Kidney (tissue), 14 donors: ENCODE measurements around the gene TCF15. TPM values are rescaled to one million over a fixed set of nuclear protein-coding genes. Genes with fewer than 3 reads are reported as not detected.
A peak's percentile ranks its signal among the peaks of the same experiment; 100 is the strongest.

Experiments used
- DNase-seq, 5 donors: peaks; one replicate each; pipeline ENCODE4 v3.0.0-alpha.2; 2013 to 2020
- FAIRE-seq: peaks from 2 replicates; lab custom pipeline; 2012; peaks lifted over from hg19 to GRCh38; lab: Jason Lieb, UNC
- H3K27ac ChIP-seq, 2 donors: one replicate each; pipeline ENCODE4 v1.7.0; 2013; ENCODE audit warnings: low read depth in 2 of 2, low read length in 2 of 2, inconsistent platforms in 1 of 2
- H3K27me3 ChIP-seq: one replicate; pipeline ENCODE4 v1.7.1; 2013; ENCODE audit warnings: low read length, inconsistent platforms; ENCODE audit not compliant: control insufficient read depth, insufficient read depth
- H3K36me3 ChIP-seq, 3 donors: one replicate each; pipeline versions ENCODE4 v1.7.0 to v1.7.1; 2013; ENCODE audit warnings: low read length in 3 of 3, control low read depth in 1 of 3, inconsistent platforms in 1 of 3; ENCODE audit not compliant: insufficient read depth in 3 of 3, control insufficient read depth in 2 of 3
- H3K4me1 ChIP-seq, 3 donors: one replicate each; pipeline versions ENCODE4 v1.7.0 to v1.7.1; 2013; ENCODE audit warnings: low read length in 3 of 3, inconsistent platforms in 1 of 3, low read depth in 1 of 3; ENCODE audit not compliant: control insufficient read depth in 2 of 3, insufficient read depth in 2 of 3
- H3K4me3 ChIP-seq, 3 donors: one replicate each; pipeline versions ENCODE4 v1.7.0 to v1.8.1; 2013; ENCODE audit warnings: low read length in 3 of 3, control low read depth in 1 of 3, inconsistent platforms in 1 of 3
- H3K9ac ChIP-seq, 3 donors: one replicate each; pipeline versions ENCODE4 v1.7.0 to v1.7.1; 2013; ENCODE audit warnings: low read length in 3 of 3, control low read depth in 1 of 3, inconsistent platforms in 1 of 3
- H3K9me3 ChIP-seq, 3 donors: one replicate each; pipeline versions ENCODE4 v1.7.0 to v1.7.1; 2013; ENCODE audit warnings: low read length in 3 of 3, control low read depth in 1 of 3, inconsistent platforms in 1 of 3; ENCODE audit not compliant: control insufficient read depth in 2 of 3, insufficient read depth in 1 of 3
- intact Hi-C: fragments of 100-400 bp; cut with DNase I; formaldehyde crosslinking; loops from one replicate; pipeline ENCODE4 v1.11.1; 2022
- polyA plus RNA-seq: library from polyadenylated mRNA; stranded (reverse); fragments of 350-450 nt; fragmentation: Illumina TruSeq; extraction: RNeasy Lipid Tissue Mini Kit (QIAGEN cat#74804); gene quantifications from one replicate; pipeline ENCODE4 v1.2.3, GENCODE V29; 2014; ENCODE audit warnings: low read depth, low replicate concordance; ENCODE audit not compliant: insufficient read depth
- total RNA-seq: library from RNA; stranded (reverse); fragmentation: NEBNext Ultra II Directional; extraction: Animal tissue kit (Norgen Biotek cat#: 25700); gene quantifications from one replicate; pipeline ENCODE4 v1.2.1, GENCODE V29; 2021
- TF ChIP-seq, protein P1 (sequence below): IDR thresholded peaks from 3 replicates; pipeline ENCODE4 v1.5.1; 2012; ENCODE audit warnings: mild to moderate bottlenecking, moderate library complexity, borderline replicate concordance; ENCODE audit not compliant: insufficient read depth; ENCODE audit errors: extremely low read depth
- donor health status: control.
- donor health status: control.
- donor health status: control.
- donor health status: control.
- donor health status: control.
- donor health status: DM: yes; HTN: yes; CAD: no.
- donor health status: Normal renal cell carcinoma (clear cell type).

TCF15 gene
- total and polyA plus RNA-seq, 2 donors from 2014 or later, result 0.63 to 1.6 TPM

DNA sequence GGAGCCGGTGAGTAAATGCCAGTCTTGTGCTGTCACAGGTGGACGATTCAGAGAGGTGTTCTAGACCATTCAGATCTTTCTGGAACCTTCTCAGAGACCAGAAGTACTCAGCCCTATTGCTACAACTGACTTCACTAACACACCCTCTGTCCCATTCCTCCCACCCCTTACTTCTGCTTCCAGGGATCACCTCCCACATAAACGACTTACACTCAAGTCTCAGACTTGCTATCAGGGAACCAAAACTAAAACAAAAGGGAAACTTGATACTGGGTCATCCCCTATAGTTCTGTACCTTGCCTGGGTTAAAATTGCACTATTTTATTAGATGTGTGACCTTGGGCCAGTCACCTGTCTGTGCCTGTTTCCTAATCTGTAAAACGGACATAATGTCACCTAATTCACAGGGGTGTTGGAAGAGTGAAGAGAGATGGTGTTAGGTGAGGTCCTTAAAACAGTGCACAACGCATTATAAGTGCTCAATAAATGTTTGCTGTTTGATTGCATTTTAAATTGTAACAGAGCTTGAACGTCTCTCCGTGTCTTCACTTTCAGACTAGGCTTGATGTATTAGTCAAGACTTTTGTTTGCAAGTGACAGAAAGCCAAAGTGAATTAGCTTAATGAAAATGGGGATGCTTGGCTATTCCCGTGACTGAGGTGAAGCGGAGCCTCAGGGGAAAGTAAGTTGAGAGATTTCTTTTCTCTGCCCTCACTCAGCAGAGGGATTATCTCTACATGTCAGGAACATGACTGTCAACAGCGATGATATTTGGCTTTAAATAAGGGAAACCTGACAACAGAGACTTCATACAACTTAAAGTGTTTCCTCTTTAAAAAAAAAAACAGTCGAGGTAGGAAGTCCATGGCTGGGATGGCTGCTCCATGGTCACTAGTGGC, 45.9 kb upstream of the TCF15 start:
- peaks cover 0 to 15% (median 6%) of the 10 kb centered on the region in 3 donors for H3K4me1 ChIP-seq
- intact Hi-C loops, result no loop called here
- TF ChIP-seq, protein P1, sequence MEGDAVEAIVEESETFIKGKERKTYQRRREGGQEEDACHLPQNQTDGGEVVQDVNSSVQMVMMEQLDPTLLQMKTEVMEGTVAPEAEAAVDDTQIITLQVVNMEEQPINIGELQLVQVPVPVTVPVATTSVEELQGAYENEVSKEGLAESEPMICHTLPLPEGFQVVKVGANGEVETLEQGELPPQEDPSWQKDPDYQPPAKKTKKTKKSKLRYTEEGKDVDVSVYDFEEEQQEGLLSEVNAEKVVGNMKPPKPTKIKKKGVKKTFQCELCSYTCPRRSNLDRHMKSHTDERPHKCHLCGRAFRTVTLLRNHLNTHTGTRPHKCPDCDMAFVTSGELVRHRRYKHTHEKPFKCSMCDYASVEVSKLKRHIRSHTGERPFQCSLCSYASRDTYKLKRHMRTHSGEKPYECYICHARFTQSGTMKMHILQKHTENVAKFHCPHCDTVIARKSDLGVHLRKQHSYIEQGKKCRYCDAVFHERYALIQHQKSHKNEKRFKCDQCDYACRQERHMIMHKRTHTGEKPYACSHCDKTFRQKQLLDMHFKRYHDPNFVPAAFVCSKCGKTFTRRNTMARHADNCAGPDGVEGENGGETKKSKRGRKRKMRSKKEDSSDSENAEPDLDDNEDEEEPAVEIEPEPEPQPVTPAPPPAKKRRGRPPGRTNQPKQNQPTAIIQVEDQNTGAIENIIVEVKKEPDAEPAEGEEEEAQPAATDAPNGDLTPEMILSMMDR, result no peak
- H3K36me3 ChIP-seq, result no peaks in the 10 kb centered on the region
- peaks cover 5% of the 10 kb centered on the region for H3K27me3 ChIP-seq
- H3K27ac ChIP-seq, result no peak overlapping the region
- H3K4me3 ChIP-seq, result no peak overlapping the region
- no peak overlapping the region for H3K9ac ChIP-seq
- DNase-seq, result peak in 1 of 5 donors; percentile 8
- no peak for FAIRE-seq
- H3K9me3 ChIP-seq, result no peaks in the 10 kb centered on the region

DNA sequence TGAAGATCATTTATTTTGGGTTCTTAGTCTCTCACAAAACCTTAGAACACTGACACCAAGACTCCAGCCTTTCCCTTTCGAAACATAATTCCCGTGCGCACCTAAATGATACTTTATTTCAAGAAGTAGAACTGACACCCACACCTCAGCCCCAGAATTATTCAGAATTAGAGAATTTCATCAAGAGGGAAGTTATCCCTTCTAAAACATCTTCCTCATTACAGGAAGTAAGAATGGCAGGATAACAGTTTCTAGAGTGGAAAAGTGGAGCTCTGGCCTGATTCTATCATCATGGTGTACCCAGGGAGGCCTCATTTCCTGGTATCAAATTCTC, 44.3 kb upstream of the TCF15 start:
- Histone ChIP-seq H3K4me1 (peaks cover 0 to 15% (median 6%) of the 10 kb centered on the region in 3 donors), H3K4me3 (no peak overlapping the region), H3K9me3 (no peaks in the 10 kb centered on the region), H3K36me3 (peaks cover 0 to 2% (median 0%) of the 10 kb centered on the region in 3 donors), H3K9ac (no peak overlapping the region), H3K27ac (no peak overlapping the region), H3K27me3 (peaks cover 4% of the 10 kb centered on the region)
- TF ChIP-seq, protein P1, result no peak
- DNase-seq, result no peak
- no peak for FAIRE-seq
- intact Hi-C loops, result no loop called here

DNA sequence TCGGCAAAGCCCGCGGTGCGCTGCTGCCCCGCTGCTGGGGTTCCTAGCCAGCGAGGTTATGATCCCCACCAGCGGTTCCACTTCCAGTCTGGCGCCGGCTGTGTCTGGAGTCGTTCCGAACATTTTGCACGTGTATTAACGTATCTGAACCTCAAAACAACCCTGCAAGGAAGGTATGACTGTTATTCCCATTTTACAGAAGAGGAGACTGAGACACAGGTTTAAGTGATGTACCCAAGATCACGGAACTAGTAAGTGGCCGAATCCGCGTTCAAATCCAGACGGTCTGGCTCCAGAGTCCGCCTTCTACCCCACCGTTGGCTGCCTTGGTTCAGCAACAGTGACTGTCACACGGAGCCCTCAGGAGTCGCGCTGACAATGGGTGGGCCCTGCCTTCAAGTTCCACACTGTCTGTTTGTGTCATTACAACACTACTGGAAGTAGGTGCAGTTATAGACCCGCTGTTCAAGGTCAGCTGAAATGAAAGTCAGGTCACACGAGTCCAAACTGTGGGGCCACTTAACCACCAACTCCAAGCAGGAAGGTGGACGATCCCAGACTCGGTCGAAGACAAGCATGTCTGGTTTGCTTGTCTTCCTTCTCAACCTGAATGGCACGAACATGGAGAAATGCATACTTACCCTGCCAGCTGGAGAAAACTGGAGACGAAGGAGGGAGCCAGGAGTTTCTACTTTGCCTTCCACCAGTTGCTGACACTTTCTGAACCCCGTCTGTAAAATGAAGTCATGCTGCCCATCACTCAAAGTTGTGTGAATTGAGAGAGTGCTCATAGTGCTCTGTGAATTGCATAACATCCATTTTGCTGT, 43.7 kb upstream of the TCF15 start:
- Histone ChIP-seq H3K4me1 (peaks cover 0 to 15% (median 6%) of the 10 kb centered on the region in 3 donors), H3K36me3 (peaks cover 0 to 2% (median 0%) of the 10 kb centered on the region in 3 donors), H3K4me3 (peak overlapping the region; percentile 58 to 74 (median 70)), H3K9ac (peak overlapping the region; percentile 27 to 56 (median 35)), H3K9me3 (no peaks in the 10 kb centered on the region), H3K27ac (peak overlapping the region; percentile 6 to 73), H3K27me3 (peaks cover 4% of the 10 kb centered on the region)
- FAIRE-seq (no peak), DNase-seq (no peak)
- TF ChIP-seq, protein P1, result no peak
- intact Hi-C loops, result no loop called here
